ENCODE measurements around the gene PLCB2.

PLCB2 gene

GRCh38 chr15:40280260-40281056 is 27.3 kb downstream of the PLCB2 start:
- peaks cover 2% of the 10 kb centered on the region for H3K4me1 ChIP-seq
- H2AFZ ChIP-seq, result no peak overlapping the region
- H3K36me3 ChIP-seq (ENCODE audit: control insufficient read depth, insufficient read depth, low read length), result no peaks in the 10 kb centered on the region
- H3K9me3 ChIP-seq (ENCODE audit: control insufficient read depth, low read length), result no peaks in the 10 kb centered on the region
- H3K9ac ChIP-seq, result no peak overlapping the region
- H3K27ac ChIP-seq, result no peak overlapping the region
- no peak overlapping the region for H3K4me2 ChIP-seq (ENCODE audit: low read length)
- TF ChIP-seq, protein P1, sequence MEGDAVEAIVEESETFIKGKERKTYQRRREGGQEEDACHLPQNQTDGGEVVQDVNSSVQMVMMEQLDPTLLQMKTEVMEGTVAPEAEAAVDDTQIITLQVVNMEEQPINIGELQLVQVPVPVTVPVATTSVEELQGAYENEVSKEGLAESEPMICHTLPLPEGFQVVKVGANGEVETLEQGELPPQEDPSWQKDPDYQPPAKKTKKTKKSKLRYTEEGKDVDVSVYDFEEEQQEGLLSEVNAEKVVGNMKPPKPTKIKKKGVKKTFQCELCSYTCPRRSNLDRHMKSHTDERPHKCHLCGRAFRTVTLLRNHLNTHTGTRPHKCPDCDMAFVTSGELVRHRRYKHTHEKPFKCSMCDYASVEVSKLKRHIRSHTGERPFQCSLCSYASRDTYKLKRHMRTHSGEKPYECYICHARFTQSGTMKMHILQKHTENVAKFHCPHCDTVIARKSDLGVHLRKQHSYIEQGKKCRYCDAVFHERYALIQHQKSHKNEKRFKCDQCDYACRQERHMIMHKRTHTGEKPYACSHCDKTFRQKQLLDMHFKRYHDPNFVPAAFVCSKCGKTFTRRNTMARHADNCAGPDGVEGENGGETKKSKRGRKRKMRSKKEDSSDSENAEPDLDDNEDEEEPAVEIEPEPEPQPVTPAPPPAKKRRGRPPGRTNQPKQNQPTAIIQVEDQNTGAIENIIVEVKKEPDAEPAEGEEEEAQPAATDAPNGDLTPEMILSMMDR (IDR thresholded peaks at IDR 0.05), result no peak
- H3K79me2 ChIP-seq, result no peaks in the 10 kb centered on the region
- no peaks in the 10 kb centered on the region for H3K27me3 ChIP-seq (ENCODE audit: control insufficient read depth, insufficient read depth, low read length)
- H3K4me3 ChIP-seq (ENCODE audit: low read depth, low read length), result no peak overlapping the region

- Histone ChIP-seq H3K79me2 (no peaks in the 10 kb centered on the region), H3K4me2 (ENCODE audit: low read length) (no peak overlapping the region), H3K27me3 (ENCODE audit: control insufficient read depth, insufficient read depth, low read length) (no peaks in the 10 kb centered on the region), H3K4me1 (peaks cover 2% of the 10 kb centered on the region), H2AFZ (no peak overlapping the region), H3K9ac (no peak overlapping the region), H3K27ac (no peak overlapping the region), H3K9me3 (ENCODE audit: control insufficient read depth, low read length) (no peaks in the 10 kb centered on the region), H3K4me3 (ENCODE audit: low read depth, low read length) (no peak overlapping the region), H3K36me3 (ENCODE audit: control insufficient read depth, insufficient read depth, low read length) (no peaks in the 10 kb centered on the region)
- TF ChIP-seq, protein P1 (IDR thresholded peaks at IDR 0.05), result peak; percentile 89
These were observed 28.1 kb downstream of the PLCB2 start for GRCh38 chr15:40279437-40280141.

DNA sequence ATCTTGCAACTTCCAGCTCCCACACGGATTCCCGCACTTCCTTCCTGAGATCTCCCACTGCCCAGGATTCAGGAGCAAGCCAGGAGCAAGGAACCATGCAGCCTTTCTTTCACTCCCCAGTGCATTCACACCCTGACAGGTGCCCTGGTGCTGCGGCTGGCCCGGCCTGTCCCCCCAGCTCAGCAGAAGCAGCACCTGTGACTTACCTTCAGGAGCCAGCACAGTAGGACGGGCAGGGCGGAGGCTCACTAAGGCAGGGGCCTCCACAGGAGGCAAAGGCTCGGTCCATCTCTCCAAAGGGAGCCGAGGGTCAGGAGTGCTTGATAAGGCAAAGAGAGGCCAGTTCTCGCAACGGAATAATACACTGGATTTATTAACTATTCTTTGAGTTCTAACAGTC is 29.7 kb downstream of the PLCB2 start:
- Histone ChIP-seq H3K4me2 (ENCODE audit: low read length) (no peak overlapping the region), H3K4me3 (ENCODE audit: low read depth, low read length) (no peak overlapping the region), H3K27ac (no peak overlapping the region), H3K36me3 (ENCODE audit: control insufficient read depth, insufficient read depth, low read length) (no peaks in the 10 kb centered on the region), H3K9me3 (ENCODE audit: control insufficient read depth, low read length) (no peaks in the 10 kb centered on the region), H2AFZ (no peak overlapping the region), H3K9ac (no peak overlapping the region), H3K4me1 (peaks cover 2% of the 10 kb centered on the region), H3K79me2 (no peaks in the 10 kb centered on the region), H3K27me3 (ENCODE audit: control insufficient read depth, insufficient read depth, low read length) (no peaks in the 10 kb centered on the region)
- TF ChIP-seq, protein P1 (IDR thresholded peaks at IDR 0.05), result no peak

DNA sequence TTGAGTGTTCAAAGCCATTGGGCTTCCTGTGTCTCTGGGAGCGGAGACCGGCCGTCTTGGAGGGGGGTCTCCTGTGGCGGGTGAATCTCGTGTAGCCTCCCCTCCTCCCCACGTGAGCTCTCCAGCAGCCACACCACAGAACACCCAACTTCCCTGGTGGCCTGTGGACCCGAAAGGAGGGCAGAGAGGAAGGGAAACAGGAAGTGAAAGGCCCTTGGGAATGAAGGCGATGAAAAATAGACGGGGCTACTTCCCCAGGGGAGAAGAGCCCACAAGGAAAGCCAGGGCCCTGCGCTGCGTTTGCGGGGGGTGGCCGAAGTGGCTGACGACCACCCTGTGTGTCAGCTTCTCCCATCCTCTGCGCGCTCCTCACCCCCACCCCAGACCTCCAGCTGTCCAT is 30.3 kb downstream of the PLCB2 start:
- TF ChIP-seq, protein P1 (IDR thresholded peaks at IDR 0.05), result no peak
- H3K36me3 ChIP-seq (ENCODE audit: control insufficient read depth, insufficient read depth, low read length), result no peaks in the 10 kb centered on the region
- H3K4me1 ChIP-seq, result no peaks in the 10 kb centered on the region
- H3K4me2 ChIP-seq (ENCODE audit: low read length), result no peak overlapping the region
- no peaks in the 10 kb centered on the region for H3K79me2 ChIP-seq
- no peaks in the 10 kb centered on the region for H3K9me3 ChIP-seq (ENCODE audit: control insufficient read depth, low read length)
- H3K27ac ChIP-seq, result no peak overlapping the region
- H2AFZ ChIP-seq, result no peak overlapping the region
- no peaks in the 10 kb centered on the region for H3K27me3 ChIP-seq (ENCODE audit: control insufficient read depth, insufficient read depth, low read length)
- H3K4me3 ChIP-seq (ENCODE audit: low read depth, low read length), result no peak overlapping the region
- no peak overlapping the region for H3K9ac ChIP-seq

Measured in parathyroid adenoma (tissue), 2 donors.